HG02798 (cell line): Measurements from ENCODE around the gene PPP6R1.

ENCODE experiments used
- ATAC-seq: cut with Tn5 transposase; IDR thresholded peaks from one replicate; pipeline ENCODE4 v1.9.1; 2021; ENCODE audit warnings: mild to moderate bottlenecking; ENCODE audit not compliant: unreplicated experiment, poor library complexity

The PPP6R1 gene, protein sequence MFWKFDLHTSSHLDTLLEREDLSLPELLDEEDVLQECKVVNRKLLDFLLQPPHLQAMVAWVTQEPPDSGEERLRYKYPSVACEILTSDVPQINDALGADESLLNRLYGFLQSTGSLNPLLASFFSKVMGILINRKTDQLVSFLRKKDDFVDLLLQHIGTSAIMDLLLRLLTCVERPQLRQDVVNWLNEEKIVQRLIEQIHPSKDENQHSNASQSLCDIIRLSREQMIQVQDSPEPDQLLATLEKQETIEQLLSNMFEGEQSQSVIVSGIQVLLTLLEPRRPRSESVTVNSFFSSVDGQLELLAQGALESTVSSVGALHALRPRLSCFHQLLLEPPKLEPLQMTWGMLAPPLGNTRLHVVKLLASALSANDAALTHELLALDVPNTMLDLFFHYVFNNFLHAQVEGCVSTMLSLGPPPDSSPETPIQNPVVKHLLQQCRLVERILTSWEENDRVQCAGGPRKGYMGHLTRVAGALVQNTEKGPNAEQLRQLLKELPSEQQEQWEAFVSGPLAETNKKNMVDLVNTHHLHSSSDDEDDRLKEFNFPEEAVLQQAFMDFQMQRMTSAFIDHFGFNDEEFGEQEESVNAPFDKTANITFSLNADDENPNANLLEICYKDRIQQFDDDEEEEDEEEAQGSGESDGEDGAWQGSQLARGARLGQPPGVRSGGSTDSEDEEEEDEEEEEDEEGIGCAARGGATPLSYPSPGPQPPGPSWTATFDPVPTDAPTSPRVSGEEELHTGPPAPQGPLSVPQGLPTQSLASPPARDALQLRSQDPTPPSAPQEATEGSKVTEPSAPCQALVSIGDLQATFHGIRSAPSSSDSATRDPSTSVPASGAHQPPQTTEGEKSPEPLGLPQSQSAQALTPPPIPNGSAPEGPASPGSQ

DNA sequence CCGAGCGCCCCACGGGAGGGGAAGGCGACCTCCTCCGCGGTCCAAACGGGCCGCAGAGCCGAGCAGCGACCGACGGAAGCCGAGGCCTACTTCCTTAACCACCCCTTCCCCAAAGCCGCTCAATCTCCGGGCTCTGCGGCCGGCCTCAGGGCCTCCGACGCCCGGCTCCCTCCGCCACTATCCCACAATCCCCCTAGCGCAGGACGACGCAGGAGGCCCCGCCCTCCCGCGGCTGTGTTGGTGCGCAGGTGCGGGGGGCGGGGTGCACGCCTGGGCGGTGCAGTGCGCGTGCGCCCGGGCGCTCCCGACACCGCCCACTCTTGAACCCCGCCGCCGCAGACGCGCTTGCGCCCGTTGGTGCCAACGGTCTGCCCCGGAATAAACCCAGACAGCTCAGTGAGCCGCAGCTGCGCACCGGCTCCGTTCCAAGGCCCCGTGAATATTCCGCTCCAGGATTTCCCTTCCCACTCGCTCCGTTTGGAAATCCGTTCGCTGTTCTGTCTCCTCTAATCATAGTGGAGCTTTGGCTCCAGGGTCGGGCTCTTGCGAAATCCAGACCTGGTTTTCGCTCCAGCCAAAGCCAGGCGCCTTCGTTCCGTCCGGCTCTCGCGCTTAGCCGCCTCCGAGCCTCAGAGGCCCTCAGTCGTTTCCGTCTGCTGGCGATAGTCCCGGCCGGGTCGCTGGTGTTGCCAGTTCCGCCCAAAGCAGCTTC, at the start of gene PPP6R1:
PPP6R1 (minus strand) TSS at position 190 of the 712 bp plus-strand sequence. CDS start 11,914 bp downstream, outside the sequence.
- peak; percentile 79 for ATAC-seq

DNA sequence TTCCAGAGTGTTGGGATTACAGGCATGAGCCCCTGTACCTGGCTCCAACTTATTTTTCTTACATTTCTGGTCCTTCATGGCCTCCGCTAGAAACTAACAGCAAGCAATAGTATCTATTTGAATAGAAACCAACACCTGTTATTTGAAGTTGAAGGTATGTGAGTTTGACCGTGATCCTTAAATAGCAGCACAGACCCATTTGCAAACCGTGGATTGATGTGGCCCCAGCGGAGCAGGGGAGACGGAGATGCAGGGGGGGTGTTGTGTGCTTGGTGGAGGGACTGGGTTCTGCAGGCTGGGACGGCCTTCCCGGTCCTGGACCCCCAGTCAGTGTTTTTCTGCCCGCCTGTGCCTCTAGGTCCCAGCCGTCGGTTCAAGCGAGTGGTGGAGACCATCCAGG, 49.5 kb upstream of the PPP6R1 start:
- no peak for ATAC-seq

DNA sequence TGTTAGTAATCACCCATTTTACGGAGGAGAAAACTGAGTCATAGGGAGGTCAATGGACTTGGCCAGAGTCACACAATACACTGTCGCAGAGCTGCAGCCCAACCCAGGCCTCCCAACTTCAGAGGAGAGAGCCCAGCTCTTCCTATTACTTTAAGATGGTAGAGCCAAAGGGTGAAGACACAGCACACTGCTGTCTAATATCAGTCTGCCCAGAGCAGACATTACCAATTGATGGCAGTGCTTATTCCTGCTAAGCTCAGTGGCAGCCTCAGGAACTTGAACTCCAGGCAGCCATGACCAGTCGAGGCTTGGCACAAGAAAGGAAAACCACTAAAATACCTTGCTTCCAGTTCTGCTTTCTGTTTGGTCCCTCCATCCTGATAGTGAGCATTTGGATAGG, 47.9 kb upstream of the PPP6R1 start:
- ATAC-seq, result no peak

DNA sequence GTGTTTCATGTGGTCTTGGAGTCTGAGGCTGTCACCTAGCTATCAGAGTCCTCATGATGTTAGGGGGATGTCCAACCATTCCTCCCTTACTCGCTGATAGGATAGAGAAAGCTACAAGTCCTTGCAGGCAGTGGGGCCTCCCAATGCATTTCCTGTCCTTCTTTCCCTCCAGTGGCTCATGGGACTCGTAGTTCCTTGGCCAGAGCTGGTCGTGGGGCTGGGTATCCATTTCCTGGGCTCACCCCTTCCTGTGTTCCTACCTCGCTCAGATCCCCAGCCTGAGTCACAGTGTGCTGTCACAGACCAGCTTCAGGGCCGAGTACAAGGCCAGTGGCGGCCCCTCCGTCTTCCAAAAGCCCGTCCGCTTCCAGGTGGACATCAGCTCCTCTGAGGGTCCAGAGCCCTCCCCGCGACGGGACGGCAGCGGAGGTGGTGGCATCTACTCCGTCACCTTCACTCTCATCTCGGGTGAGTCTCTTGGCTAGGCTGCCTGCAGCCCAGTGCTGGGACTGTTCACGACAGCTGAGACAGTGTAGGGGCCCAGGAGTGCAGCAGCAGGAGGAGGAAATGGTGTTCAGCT, 47.3 kb upstream of the PPP6R1 start:
- no peak for ATAC-seq

DNA sequence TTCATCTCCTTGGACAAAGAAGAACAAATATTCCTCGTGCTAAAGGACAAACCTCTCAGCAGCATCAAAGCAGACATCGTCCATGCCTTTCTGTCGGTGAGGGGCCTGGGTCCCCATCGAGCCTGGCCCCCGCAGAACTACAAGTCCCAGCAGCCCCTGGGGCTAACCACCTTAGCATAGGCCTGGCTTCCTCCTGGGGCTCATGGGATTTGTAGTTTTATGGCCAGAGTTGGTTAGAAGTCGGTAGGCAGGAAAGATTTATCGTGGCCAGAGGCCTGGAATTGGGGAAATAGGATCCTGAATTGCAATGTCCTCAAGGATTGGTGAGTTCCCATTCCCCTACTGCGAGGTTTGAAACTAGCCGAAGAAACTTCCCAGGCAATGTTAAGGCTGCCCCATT, 46.7 kb upstream of the PPP6R1 start:
- ATAC-seq, result no peak

DNA sequence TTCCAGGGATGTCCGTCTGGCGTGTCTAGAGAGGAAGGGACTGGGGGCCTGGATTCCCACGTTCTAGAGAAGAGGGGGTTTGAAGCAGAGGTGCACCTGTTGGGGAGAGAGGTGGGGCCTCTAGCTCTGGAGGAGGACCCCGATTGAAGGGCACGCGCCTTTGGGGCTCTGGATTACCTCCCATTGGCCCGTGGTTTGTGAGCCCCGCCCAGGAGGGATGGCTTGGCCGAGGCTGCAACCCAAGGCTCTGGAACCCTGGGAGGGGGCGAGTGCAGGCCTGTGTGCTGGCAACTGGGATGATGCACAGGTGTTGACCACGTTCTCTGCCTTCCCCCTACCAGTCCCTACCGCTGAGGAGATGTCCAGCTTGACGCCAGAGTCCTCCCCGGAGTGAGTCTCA, 46.2 kb upstream of the PPP6R1 start:
- no peak for ATAC-seq

DNA sequence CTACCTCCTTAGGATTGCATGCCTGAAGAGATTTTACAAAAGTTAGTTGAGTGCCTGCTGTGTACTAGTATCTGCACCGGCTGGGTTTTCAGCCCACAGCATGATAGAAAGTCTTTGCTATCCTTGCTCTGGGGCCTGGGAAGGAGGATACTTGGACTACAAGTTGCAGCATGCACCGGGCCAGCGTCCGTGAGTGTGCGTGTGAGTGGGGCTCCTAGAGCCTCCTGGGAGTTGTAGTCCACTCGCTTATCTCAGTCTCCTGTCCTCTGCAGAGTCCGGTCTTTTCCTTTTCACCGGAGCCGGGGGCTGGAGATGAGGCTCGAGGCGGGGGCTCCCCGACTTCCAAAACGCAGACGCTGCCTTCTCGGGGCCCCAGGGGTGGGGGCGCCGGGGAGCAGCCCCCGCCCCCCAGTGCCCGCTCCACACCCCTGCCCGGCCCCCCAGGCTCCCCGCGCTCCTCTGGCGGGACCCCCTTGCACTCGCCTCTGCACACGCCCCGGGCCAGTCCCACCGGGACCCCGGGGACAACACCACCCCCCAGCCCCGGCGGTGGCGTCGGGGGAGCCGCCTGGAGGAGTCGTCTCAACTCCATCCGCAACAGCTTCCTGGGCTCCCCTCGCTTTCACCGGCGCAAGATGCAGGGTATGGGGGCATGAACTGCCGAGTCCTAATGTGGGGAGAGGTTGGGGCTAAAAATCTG, 45.6 kb upstream of the PPP6R1 start:
- no peak for ATAC-seq

DNA sequence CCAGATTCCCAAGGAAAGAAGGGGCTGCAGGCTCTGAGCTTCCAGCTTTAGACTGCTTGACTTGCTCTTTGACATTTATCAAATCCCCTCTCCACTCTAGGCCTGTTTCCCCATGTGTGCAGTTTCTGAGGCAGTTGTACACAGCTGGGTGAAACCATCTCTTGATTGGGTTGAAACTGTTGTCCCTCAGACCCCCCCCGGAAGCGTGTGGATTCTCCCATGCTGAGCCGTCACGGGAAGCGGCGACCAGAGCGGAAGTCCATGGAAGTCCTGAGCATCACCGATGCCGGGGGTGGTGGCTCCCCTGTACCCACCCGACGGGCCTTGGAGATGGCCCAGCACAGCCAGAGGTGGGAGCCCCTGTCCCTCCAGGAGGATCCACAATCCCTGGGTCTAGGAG, 44.7 kb upstream of the PPP6R1 start:
- no peak for ATAC-seq

DNA sequence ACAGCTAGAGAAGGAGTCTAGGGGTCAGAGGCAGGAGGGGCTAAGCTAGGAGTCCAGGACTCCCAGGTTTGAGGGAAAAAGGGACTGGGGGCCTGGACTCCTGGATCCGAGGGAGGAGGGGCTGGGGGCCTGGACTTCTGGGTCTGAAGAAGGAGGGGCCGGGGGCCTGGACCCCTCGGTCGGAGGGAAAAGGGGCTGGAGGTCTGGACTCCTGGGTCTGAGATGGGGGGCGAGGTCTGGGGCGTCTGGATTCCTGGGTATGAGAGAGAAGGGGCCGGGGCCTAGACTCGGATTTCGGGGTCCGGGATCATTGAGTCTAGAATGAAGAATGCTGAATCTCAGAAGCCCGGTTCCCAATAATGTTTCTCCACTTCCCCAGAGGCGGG, 43.5 kb upstream of the PPP6R1 start:
- ATAC-seq, result no peak

DNA sequence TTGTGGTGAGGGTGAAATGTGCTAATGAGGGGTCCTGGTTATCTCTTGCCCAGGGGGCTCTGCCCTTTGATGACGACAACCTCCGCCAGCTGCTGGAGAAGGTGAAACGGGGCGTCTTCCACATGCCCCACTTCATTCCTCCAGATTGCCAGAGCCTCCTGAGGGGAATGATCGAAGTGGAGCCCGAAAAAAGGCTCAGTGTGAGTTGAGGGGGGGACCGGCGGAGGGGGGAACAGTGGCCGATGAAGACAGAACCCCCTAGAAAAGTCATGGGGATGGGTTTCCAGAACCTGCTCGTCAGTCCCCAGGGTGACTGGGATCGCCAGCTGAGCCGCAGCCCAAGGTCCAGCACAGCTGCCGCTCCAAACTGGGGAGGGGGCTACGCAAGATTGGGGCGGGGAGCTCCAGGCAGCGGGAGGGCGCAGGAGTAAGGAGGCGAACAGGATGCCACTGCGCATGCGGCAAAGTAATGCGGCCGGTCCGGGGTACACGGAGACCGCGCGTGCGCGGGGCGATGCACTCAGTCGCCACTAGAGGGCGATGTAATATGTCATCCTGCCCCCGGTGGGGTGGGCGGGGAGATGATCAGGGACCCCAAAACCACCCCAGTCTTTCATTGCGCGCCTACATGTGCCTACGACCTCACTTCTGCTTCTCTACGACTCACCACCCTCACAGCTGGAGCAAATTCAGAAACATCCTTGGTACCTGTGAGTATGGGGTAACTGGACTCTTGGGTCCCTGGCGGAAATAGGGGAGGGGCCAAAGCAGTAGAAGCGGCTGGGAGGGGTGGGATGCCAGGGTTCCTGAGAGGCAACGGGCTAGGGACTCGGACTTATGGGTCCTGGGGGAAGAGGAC, 42.9 kb upstream of the PPP6R1 start:
- peak; percentile 85 for ATAC-seq

DNA sequence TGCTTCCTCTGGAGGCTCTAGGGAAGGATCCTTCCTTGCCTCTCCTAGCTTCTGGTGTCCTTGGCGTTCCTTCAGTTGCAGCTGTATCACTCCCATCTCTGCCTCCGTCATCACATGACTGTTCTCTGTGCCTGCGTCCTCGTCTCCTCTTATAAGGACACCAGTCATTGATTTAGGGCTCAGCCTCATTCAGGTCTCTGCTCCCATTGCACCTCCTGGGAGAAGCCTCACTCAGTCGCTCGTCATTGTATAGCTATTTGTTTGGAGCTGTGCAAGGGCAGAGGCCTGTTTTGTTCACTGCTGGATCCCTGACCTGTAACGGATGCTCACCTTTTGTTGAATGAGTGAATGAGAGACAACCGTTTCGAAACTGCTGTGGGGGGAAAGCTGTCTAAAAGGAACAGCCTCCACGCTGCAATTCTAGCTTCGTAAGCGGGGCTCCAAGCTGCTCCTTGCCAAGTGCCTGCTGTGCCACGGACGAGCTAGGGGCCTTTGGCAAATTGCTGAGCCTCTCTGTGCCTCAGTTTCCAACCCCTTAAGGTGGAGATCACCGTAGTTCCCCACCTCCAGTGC, 42.2 kb upstream of the PPP6R1 start:
- ATAC-seq, result no peak

DNA sequence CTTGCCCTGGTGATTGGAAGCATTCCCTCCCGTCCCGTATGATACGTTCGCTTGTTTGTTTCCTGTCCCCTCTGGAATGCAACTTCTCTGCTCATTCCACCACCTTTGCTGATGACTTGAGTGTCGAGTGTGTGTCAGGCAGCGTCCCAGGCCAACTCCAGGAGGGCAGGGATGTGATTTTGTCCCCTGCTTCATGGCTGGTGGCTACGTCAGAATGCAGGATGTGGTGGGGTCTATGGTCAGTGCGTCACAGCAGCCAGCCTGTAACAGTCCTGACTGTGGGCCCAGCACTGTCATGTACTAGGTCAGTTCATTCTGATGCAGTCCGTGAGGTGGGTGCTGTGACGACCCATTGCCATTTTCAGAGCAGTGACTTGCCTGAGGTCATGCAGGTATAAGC, 41.2 kb upstream of the PPP6R1 start:
- ATAC-seq, result no peak

DNA sequence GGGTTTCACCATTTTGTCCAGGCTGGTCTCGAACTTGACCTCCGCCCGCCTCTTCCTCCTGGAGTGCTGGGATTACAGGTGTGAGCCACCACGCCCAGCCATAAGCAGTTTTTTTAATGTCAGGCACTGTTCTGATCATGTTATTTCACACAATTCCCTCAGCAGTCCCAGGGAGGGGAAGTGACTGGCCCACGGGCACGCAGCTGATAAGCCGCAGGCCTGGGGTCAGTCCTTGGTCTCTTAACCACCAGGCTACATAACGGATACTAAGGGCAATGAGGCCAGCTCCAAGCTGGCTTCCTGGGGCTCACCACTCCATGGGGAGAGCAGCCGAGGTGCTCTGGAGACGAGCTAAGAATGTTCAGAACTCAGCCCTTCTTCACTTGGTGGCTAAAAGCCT, 38.5 kb upstream of the PPP6R1 start:
- ATAC-seq, result no peak

DNA sequence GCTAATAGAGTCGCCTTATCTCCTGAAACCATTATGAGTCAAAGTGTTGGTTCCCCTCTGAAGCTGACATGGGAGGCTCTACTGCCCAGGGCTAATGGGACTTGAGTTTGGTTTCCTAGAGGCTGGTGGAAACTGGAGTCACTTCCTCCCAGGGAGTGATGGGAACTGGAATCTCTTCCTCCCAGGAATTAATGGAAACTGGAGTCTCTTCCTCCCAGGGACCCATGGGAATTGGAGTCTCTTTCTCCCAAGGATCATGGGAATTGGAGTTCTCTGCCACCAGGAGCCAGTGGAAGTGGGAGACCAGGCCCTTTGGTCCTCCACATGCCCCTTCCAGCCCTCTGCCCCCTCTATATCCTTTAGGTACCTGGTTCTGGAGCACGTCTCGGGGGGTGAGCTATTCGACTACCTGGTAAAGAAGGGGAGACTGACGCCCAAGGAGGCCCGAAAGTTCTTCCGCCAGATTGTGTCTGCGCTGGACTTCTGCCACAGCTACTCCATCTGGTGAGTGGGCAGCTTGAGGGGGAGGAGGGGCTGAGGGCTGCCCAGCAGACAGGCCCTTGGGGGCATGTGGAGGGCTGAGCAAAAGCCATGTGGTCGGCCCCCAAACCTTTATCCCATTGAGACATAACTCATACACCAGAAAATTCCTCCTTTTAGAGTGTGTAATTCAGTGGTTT, 30.4 kb upstream of the PPP6R1 start:
- no peak for ATAC-seq

DNA sequence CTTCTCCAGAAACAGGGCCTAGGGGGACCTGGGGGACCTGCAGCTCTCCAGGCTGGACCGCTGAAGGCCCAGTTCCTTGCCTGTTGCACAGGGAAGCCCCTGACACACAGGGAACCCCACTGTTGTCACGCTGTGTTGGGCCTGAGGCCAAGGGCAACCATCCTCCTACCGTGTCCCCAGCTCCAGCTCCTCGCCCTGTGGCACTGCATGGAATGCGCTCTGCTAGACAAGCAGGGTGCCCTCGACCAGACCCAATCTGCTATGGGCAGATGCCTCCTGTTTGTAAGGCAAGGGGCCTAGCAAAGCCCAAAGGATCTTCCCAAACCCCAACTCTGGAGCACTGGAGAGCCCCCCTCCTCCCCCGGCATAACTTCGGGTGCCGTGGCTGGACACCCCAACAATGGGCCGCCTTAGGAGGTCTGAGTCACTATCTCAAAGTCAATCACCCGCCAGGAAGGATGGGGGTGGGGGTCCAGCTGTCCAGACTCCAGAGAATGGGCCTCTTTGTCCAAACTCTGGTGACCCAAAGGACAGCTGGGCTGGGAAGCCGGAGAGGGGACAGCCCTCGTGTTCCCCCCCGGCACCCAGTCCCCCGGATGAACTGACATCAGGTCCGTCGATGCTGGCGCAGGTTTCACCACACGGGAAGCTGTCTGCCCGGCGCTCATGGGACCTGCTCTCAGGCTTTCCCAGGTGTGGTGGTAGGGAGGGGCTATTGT, 28.7 kb upstream of the PPP6R1 start:
- no peak for ATAC-seq

DNA sequence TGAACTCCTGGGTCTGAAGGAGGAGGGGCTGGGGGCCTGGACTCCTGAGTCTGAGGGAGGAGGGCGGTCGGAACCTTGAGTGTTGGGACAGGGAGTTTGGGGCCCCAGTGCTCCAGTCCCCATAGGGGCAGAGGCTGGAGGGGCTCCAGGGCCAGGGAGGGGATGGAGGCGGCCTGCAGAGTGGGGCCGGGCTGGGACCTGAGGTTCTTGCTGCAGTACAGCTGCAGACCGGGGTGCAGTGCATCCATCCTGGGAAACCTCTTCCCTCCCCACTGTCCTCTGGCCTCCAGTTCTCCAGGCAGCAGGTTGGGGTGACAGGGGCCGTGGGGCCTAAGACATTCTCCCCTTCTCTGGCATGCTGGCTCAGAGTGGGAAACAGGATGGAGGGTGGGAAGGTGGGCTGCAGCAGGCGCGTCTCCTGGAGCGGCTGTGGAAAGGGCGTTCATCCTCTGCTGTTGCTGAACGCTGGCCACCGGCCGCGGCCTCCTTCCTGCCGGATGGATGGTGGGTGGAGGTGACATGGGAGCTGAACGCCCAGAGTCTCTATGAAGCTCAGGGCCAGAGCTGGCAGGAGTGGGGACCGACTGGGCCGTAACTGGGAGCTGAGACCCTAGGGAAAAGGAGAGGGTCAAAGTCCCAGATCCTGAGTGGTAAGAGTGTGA, 26.5 kb upstream of the PPP6R1 start:
- ATAC-seq, result no peak
